ENCODE measurements around the gene SMARCA4. TPM values are rescaled to one million over a fixed set of nuclear protein-coding genes. Genes with fewer than 3 reads are reported as not detected.

Gene SMARCA4
- total and polyA plus RNA-seq, 2 experiments from 2014 or later, result 177 to 336 TPM

- TF ChIP-seq ZNF114 (CRISPR knock-in tag; IDR thresholded peaks at IDR 0.05) (no peak), CREB1 (CRISPR knock-in tag; IDR thresholded peaks at IDR 0.05; ENCODE audit: low read depth) (no peak), NANOG (IDR thresholded peaks at IDR 0.05; ENCODE audit: borderline replicate concordance) (no peak), STAT1 (IDR thresholded peaks at IDR 0.05; ENCODE audit: unreplicated experiment) (no peak), REST (IDR thresholded peaks at IDR 0.05; ENCODE audit: unreplicated experiment) (no peak)
- TF ChIP-seq, protein P1, sequence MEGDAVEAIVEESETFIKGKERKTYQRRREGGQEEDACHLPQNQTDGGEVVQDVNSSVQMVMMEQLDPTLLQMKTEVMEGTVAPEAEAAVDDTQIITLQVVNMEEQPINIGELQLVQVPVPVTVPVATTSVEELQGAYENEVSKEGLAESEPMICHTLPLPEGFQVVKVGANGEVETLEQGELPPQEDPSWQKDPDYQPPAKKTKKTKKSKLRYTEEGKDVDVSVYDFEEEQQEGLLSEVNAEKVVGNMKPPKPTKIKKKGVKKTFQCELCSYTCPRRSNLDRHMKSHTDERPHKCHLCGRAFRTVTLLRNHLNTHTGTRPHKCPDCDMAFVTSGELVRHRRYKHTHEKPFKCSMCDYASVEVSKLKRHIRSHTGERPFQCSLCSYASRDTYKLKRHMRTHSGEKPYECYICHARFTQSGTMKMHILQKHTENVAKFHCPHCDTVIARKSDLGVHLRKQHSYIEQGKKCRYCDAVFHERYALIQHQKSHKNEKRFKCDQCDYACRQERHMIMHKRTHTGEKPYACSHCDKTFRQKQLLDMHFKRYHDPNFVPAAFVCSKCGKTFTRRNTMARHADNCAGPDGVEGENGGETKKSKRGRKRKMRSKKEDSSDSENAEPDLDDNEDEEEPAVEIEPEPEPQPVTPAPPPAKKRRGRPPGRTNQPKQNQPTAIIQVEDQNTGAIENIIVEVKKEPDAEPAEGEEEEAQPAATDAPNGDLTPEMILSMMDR (conservative IDR thresholded peaks at IDR 0.05; ENCODE audit: low read depth in 2 of 2), result no peak
- TF ChIP-seq, protein P2, sequence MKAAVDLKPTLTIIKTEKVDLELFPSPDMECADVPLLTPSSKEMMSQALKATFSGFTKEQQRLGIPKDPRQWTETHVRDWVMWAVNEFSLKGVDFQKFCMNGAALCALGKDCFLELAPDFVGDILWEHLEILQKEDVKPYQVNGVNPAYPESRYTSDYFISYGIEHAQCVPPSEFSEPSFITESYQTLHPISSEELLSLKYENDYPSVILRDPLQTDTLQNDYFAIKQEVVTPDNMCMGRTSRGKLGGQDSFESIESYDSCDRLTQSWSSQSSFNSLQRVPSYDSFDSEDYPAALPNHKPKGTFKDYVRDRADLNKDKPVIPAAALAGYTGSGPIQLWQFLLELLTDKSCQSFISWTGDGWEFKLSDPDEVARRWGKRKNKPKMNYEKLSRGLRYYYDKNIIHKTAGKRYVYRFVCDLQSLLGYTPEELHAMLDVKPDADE (IDR thresholded peaks at IDR 0.05), result no peak
Observed at GRCh38 chr19:11061952-11062351, 101.1 kb downstream of the SMARCA4 start (continued).

DNA sequence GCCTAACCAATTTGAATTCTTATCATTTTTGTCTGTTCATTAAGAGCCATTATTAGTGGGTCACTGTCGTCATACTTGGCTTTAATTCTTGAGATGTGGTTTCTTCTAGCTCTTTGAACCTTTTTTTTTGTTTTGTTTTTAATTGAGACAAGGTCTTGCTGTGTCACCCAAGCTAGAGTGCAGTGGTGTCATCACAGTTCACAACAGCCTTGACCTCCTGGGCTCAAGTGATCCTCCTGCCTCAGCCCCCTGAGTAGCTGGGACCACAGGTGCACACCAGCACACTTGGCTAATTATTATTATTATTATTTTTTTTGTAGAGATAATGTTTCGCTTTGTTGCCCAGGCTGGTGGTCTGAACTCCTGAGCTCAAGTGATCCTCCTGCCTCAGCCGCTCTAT is 102.6 kb downstream of the SMARCA4 start:
- no peaks in the 10 kb centered on the region; the same call in 2 of the 3 replicates for H3K4me1 Mint-ChIP-seq
- Histone ChIP-seq H3K27ac (ENCODE audit: low read depth) (no peak overlapping the region), H3K4me3 (no peak overlapping the region), H3K36me3 (ENCODE audit: insufficient read depth) (peaks cover 3% of the 10 kb centered on the region; the same call in 1 of the 2 replicates), H3K27me3 (ENCODE audit: insufficient read depth) (no peaks in the 10 kb centered on the region), H3F3A (replicated peaks; ENCODE audit: low read depth) (0 out of 2 replicates have a peak, but pooled peaks cover 2% of the 10 kb centered on the region), H2AFZ (no peak overlapping the region), H3K9me2 (ENCODE audit: insufficient read depth) (no peaks in the 10 kb centered on the region), H3K79me2 (replicated peaks; ENCODE audit: insufficient read depth) (no peaks in the 10 kb centered on the region), H3K4me2 (no peak overlapping the region), H4K20me1 (replicated peaks; ENCODE audit: insufficient read depth) (0 out of 2 replicates have a peak, but pooled peaks cover 3% of the 10 kb centered on the region), H3K4me1 (ENCODE audit: insufficient read depth) (no peaks in the 10 kb centered on the region)
- H3K4me3 Mint-ChIP-seq, result no peak overlapping the region
- peaks cover 9% of the 10 kb centered on the region for H3K27me3 Mint-ChIP-seq (ENCODE audit: insufficient read depth, low read depth, poor library complexity)
- no peak overlapping the region for H3K27ac Mint-ChIP-seq
- DNase-seq (ENCODE audit: low spot score), result no peak
- peaks cover 3% of the 10 kb centered on the region; the same call in 1 of the 3 replicates for H3K9me3 Mint-ChIP-seq
- ATAC-seq, result no peak
- peaks cover 65% of the 10 kb centered on the region for H3K36me3 Mint-ChIP-seq (ENCODE audit: low read depth)
- TF ChIP-seq CREB1 (CRISPR knock-in tag; IDR thresholded peaks at IDR 0.05; ENCODE audit: low read depth) (no peak), ZNF331 (CRISPR knock-in tag; IDR thresholded peaks at IDR 0.05; ENCODE audit: low read depth) (no peak), REST (IDR thresholded peaks at IDR 0.05; ENCODE audit: unreplicated experiment) (no peak), POLR2AphosphoS5 (IDR thresholded peaks at IDR 0.05; ENCODE audit: low read depth) (no peak), ZNF114 (CRISPR knock-in tag; IDR thresholded peaks at IDR 0.05) (no peak), EZH2 (IDR thresholded peaks at IDR 0.05; ENCODE audit: low read depth, unreplicated experiment) (no peak), NANOG (IDR thresholded peaks at IDR 0.05; ENCODE audit: borderline replicate concordance) (no peak)

Measured in GM23338 (cell line).